ENCODE data around the gene TFB1M. TPM values are rescaled to one million over a fixed set of nuclear protein-coding genes. Genes with fewer than 3 reads are reported as not detected.

Gene TFB1M
- total RNA-seq, 1 donor from 2014 or later, result 24.1 TPM

DNA sequence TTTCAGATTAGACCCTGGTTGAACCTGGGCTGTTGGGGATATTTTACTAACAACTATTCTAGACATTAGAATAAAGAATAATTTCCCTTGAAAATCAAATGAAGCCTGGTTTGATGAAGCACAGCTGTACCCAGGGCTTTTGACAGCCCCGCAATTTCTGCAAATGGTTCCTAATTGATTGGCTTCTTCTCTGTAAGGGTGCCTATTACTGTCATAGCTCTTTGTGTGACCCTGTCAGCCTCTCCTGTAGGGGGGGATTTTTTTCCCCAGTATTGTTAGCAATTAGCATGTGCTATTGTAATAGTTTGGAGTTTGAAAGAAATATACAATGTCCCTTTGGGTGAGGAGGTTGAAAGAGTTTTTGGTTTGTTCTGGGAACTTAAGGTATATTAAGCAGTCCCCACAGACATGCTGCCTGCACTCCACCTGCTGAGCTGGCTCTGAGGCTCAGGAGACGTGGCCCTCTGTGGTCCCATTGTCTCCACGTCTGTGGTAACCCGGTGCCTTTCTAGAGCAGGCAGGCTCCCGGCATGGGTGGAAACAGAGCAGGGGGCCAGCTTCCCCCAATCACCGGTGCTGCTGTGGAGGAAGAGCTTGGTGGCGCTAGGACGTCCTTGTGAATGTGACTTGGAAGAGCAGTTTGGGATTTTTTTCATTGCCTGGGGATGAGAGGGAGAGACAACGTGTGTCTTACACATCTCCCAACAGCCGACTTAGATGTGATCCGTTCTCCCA is 97.8 kb downstream of the TFB1M start:
- no peak overlapping the region for H3K27ac ChIP-seq
- Mint-ChIP-seq H3K4me3 (peak overlapping the region; percentile 52), H3K27ac (peak overlapping the region; percentile 14), H3K27me3 (ENCODE audit: insufficient read depth, low read depth) (peaks cover 4% of the 10 kb centered on the region), H3K36me3 (peaks cover 17% of the 10 kb centered on the region), H3K9me3 (no peaks in the 10 kb centered on the region), H3K4me1 (peaks cover 29% of the 10 kb centered on the region)
- H3F3A ChIP-seq (ENCODE audit: low read depth), result peaks cover 13% of the 10 kb centered on the region
- peak overlapping the region; percentile 2 for H3K4me3 ChIP-seq
- no peaks in the 10 kb centered on the region for H4K20me1 ChIP-seq (ENCODE audit: low read depth)
- H2AFZ ChIP-seq (replicated peaks), result peak overlapping the region; percentile 7
- H3K4me2 ChIP-seq, result peak overlapping the region; percentile 62
- peak; percentile 59 for DNase-seq (ENCODE audit: low spot score)
- peaks cover 4% of the 10 kb centered on the region for H3K36me3 ChIP-seq
- peaks cover 22% of the 10 kb centered on the region for H3K4me1 ChIP-seq
- no peaks in the 10 kb centered on the region for H3K27me3 ChIP-seq
- no peaks in the 10 kb centered on the region for H3K9me3 ChIP-seq (ENCODE audit: low read depth)
- TF ChIP-seq EZH2phosphoT487 (IDR thresholded peaks at IDR 0.05) (no peak), EZH2 (IDR thresholded peaks at IDR 0.05) (no peak)
- TF ChIP-seq, protein P1, sequence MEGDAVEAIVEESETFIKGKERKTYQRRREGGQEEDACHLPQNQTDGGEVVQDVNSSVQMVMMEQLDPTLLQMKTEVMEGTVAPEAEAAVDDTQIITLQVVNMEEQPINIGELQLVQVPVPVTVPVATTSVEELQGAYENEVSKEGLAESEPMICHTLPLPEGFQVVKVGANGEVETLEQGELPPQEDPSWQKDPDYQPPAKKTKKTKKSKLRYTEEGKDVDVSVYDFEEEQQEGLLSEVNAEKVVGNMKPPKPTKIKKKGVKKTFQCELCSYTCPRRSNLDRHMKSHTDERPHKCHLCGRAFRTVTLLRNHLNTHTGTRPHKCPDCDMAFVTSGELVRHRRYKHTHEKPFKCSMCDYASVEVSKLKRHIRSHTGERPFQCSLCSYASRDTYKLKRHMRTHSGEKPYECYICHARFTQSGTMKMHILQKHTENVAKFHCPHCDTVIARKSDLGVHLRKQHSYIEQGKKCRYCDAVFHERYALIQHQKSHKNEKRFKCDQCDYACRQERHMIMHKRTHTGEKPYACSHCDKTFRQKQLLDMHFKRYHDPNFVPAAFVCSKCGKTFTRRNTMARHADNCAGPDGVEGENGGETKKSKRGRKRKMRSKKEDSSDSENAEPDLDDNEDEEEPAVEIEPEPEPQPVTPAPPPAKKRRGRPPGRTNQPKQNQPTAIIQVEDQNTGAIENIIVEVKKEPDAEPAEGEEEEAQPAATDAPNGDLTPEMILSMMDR (IDR thresholded peaks at IDR 0.05), result no peak
- no peak overlapping the region for H3K9ac ChIP-seq
- no peaks in the 10 kb centered on the region for H3K79me2 ChIP-seq (ENCODE audit: low read depth)

GRCh38 chr6:155215906-155216305 is 98.4 kb downstream of the TFB1M start:
- no peak for TF ChIP-seq EZH2phosphoT487 (IDR thresholded peaks at IDR 0.05)
- Histone ChIP-seq H4K20me1 (ENCODE audit: low read depth) (no peaks in the 10 kb centered on the region), H3K27me3 (no peaks in the 10 kb centered on the region), H3K4me1 (peaks cover 19% of the 10 kb centered on the region), H3K9ac (no peak overlapping the region), H3F3A (ENCODE audit: low read depth) (peaks cover 15% of the 10 kb centered on the region), H2AFZ (replicated peaks) (no peak overlapping the region), H3K36me3 (peaks cover 6% of the 10 kb centered on the region), H3K4me2 (no peak overlapping the region), H3K27ac (no peak overlapping the region), H3K4me3 (no peak overlapping the region), H3K79me2 (ENCODE audit: low read depth) (no peaks in the 10 kb centered on the region), H3K9me3 (ENCODE audit: low read depth) (no peaks in the 10 kb centered on the region)
- H3K4me1 Mint-ChIP-seq, result peaks cover 24% of the 10 kb centered on the region
- no peaks in the 10 kb centered on the region for H3K9me3 Mint-ChIP-seq
- H3K27ac Mint-ChIP-seq, result no peak overlapping the region
- no peak for DNase-seq (ENCODE audit: low spot score)
- H3K4me3 Mint-ChIP-seq, result no peak overlapping the region
- peaks cover 4% of the 10 kb centered on the region for H3K27me3 Mint-ChIP-seq (ENCODE audit: insufficient read depth, low read depth)
- peaks cover 20% of the 10 kb centered on the region for H3K36me3 Mint-ChIP-seq

GRCh38 chr6:155213611-155214372 is 100.5 kb downstream of the TFB1M start:
- Histone ChIP-seq H3K27me3 (no peaks in the 10 kb centered on the region), H3K79me2 (ENCODE audit: low read depth) (no peaks in the 10 kb centered on the region), H3K4me3 (no peak overlapping the region), H2AFZ (replicated peaks) (no peak overlapping the region), H3F3A (ENCODE audit: low read depth) (peaks cover 19% of the 10 kb centered on the region), H3K4me2 (no peak overlapping the region), H3K36me3 (peaks cover 6% of the 10 kb centered on the region), H3K27ac (no peak overlapping the region), H3K9ac (no peak overlapping the region), H4K20me1 (ENCODE audit: low read depth) (no peaks in the 10 kb centered on the region), H3K9me3 (ENCODE audit: low read depth) (no peaks in the 10 kb centered on the region), H3K4me1 (peaks cover 23% of the 10 kb centered on the region)
- H3K4me1 Mint-ChIP-seq, result peaks cover 21% of the 10 kb centered on the region
- H3K4me3 Mint-ChIP-seq, result no peak overlapping the region
- peaks cover 2% of the 10 kb centered on the region for H3K27me3 Mint-ChIP-seq (ENCODE audit: insufficient read depth, low read depth)
- no peak for TF ChIP-seq EZH2 (IDR thresholded peaks at IDR 0.05)
- TF ChIP-seq, protein P1 (IDR thresholded peaks at IDR 0.05), result no peak
- TF ChIP-seq EZH2phosphoT487 (IDR thresholded peaks at IDR 0.05), result no peak
- no peak for DNase-seq (ENCODE audit: low spot score)
- no peak overlapping the region for H3K27ac Mint-ChIP-seq
- H3K9me3 Mint-ChIP-seq, result no peaks in the 10 kb centered on the region
- H3K36me3 Mint-ChIP-seq, result peaks cover 10% of the 10 kb centered on the region
